Neural cell (in vitro differentiated cells): Measurements from ENCODE around the gene USE1. TPM values are rescaled to one million over a fixed set of nuclear protein-coding genes. Genes with fewer than 3 reads are reported as not detected.

ENCODE experiments used
- H2AFZ ChIP-seq: fragments of 200-600, 300-800 bp; sonication (generic), shearing (Covaris generic); 2 replicates; pipeline ENCODE4 v1.6.0; 2014; ENCODE audit warnings: low read depth, mild to moderate bottlenecking, antibody characterized with exemption, low read length, moderate library complexity
- H3F3A ChIP-seq: fragments of 200-600 bp; shearing (Covaris generic); 2 replicates; pipeline ENCODE4 v1.6.1; 2016; ENCODE audit warnings: mild to moderate bottlenecking, moderate library complexity, mixed read lengths, antibody characterized with exemption, low read length; ENCODE audit not compliant: insufficient read depth, poor library complexity, severe bottlenecking
- H3K27ac ChIP-seq: fragments of 200-600, 300-800 bp; sonication (generic), shearing (Covaris generic); 2 replicates; pipeline ENCODE4 v1.5.1; 2014; ENCODE audit warnings: mild to moderate bottlenecking, low read length, moderate library complexity
- H3K27me3 ChIP-seq: fragments of 300-800, 200-600 bp; sonication (generic), shearing (Covaris generic); 2 replicates; pipeline ENCODE4 v1.6.0; 2014; ENCODE audit warnings: mild to moderate bottlenecking, low read depth, low read length, moderate library complexity; ENCODE audit not compliant: insufficient read depth
- H3K36me3 ChIP-seq: fragments of 300-800, 200-600 bp; sonication (generic), shearing (Covaris generic); 2 replicates; pipeline ENCODE4 v1.5.1; 2014; ENCODE audit warnings: mild to moderate bottlenecking, antibody characterized with exemption, low read length, moderate library complexity; ENCODE audit not compliant: insufficient read depth
- H3K4me2 ChIP-seq: fragments of 300-800, 200-600 bp; sonication (generic), shearing (Covaris generic); 2 replicates; pipeline ENCODE4 v1.6.0; 2014; ENCODE audit warnings: mild to moderate bottlenecking, low read length
- H3K4me3 ChIP-seq: fragments of 300-800, 200-600 bp; sonication (generic), shearing (Covaris generic); 2 replicates; pipeline ENCODE4 v1.5.1; 2014; ENCODE audit warnings: mild to moderate bottlenecking, low read length, moderate library complexity
- H3K79me2 ChIP-seq: fragments of 200-600 bp; shearing (Covaris generic); replicated peaks from 2 replicates; pipeline ENCODE4 v1.6.0; 2014; ENCODE audit warnings: mild to moderate bottlenecking, low read length, moderate library complexity; ENCODE audit not compliant: insufficient read depth
- H3K9ac ChIP-seq: fragments of 300-800, 200-600 bp; sonication (generic), shearing (Covaris generic); 2 replicates; pipeline ENCODE4 v1.6.1; 2016; ENCODE audit warnings: mild to moderate bottlenecking, low read length, mixed read lengths
- H3K9me2 ChIP-seq: fragments of 200-600 bp; shearing (Covaris generic); 2 replicates; pipeline ENCODE4 v1.6.1; 2016; ENCODE audit warnings: mild to moderate bottlenecking, low read length, mixed read lengths; ENCODE audit not compliant: insufficient read depth
- H3K9me3 ChIP-seq: fragments of 200-600, 300-800 bp; sonication (generic), shearing (Covaris generic); 2 replicates; pipeline ENCODE4 v1.6.1; 2016; ENCODE audit warnings: mild to moderate bottlenecking, mixed run types, low read length, moderate library complexity, mixed read lengths
- H4K20me1 ChIP-seq: fragments of 200-600 bp; shearing (Covaris generic); 2 replicates; pipeline ENCODE4 v1.6.1; 2016; ENCODE audit warnings: mild to moderate bottlenecking, mixed run types; ENCODE audit not compliant: insufficient read depth
- CTCF ChIP-seq: fragments of 450-650 bp; IDR thresholded peaks from 2 replicates; pipeline ENCODE4 v1.5.1; 2014; ENCODE audit warnings: antibody characterized with exemption, mild to moderate bottlenecking, moderate library complexity; ENCODE audit not compliant: poor library complexity, severe bottlenecking
- EP300 ChIP-seq: fragments of 450-650 bp; conservative IDR thresholded peaks from 2 replicates; pipeline ENCODE4 v1.6.1; 2014; ENCODE audit warnings: antibody characterized with exemption, mild to moderate bottlenecking, moderate library complexity; ENCODE audit not compliant: poor library complexity, severe bottlenecking
- EZH2 ChIP-seq: fragments of 200-600, 300-800 bp; shearing (Covaris generic), sonication (generic); IDR thresholded peaks from 2 replicates; pipeline ENCODE4 v1.6.1; 2014; ENCODE audit warnings: antibody characterized with exemption, low read length, borderline replicate concordance, mild to moderate bottlenecking; ENCODE audit not compliant: insufficient read depth, poor library complexity, severe bottlenecking
- MXI1 ChIP-seq: fragments of 450-650 bp; conservative IDR thresholded peaks from 2 replicates; pipeline ENCODE4 v1.6.1; 2014; ENCODE audit warnings: antibody characterized with exemption, mild to moderate bottlenecking; ENCODE audit not compliant: poor library complexity, severe bottlenecking
- POLR2AphosphoS5 ChIP-seq: IDR thresholded peaks from 2 replicates; pipeline ENCODE4 v1.6.1; 2012
- RAD21 ChIP-seq: fragments of 450-650 bp; conservative IDR thresholded peaks from 2 replicates; pipeline ENCODE4 v1.6.1; 2014; ENCODE audit warnings: antibody characterized with exemption, mild to moderate bottlenecking, moderate library complexity
- SMC3 ChIP-seq: fragments of 450-650 bp; conservative IDR thresholded peaks from 2 replicates; pipeline ENCODE4 v1.6.1; 2014; ENCODE audit warnings: antibody characterized with exemption, mild to moderate bottlenecking, moderate library complexity; ENCODE audit not compliant: poor library complexity
- TAF1 ChIP-seq: IDR thresholded peaks from 2 replicates; pipeline ENCODE4 v1.6.1; 2012; ENCODE audit warnings: low read depth
- polyA plus RNA-seq: library from polyadenylated mRNA; depleted of rRNA; stranded (reverse); fragments of >200 nt; gene quantifications from 2 replicates; pipeline ENCODE4 v1.2.3, GENCODE V29; 2014
- TF ChIP-seq, protein P1 (sequence below): IDR thresholded peaks from 2 replicates; pipeline ENCODE4 v1.6.1; 2012; ENCODE audit warnings: borderline replicate concordance

USE1 gene
- polyA plus RNA-seq, 1 donor from 2014 or later, result 20.4 TPM

- no peak overlapping the region for H3K27ac ChIP-seq
- H3K36me3 ChIP-seq, result no peaks in the 10 kb centered on the region
- no peaks in the 10 kb centered on the region for H3K9me3 ChIP-seq
- H3K9ac ChIP-seq, result no peak overlapping the region
- TF ChIP-seq SMC3 (no peak), EZH2 (no peak), MXI1 (no peak), TAF1 (no peak), CTCF (no peak), RAD21 (no peak), EP300 (no peak), POLR2AphosphoS5 (no peak)
- TF ChIP-seq, protein P1, sequence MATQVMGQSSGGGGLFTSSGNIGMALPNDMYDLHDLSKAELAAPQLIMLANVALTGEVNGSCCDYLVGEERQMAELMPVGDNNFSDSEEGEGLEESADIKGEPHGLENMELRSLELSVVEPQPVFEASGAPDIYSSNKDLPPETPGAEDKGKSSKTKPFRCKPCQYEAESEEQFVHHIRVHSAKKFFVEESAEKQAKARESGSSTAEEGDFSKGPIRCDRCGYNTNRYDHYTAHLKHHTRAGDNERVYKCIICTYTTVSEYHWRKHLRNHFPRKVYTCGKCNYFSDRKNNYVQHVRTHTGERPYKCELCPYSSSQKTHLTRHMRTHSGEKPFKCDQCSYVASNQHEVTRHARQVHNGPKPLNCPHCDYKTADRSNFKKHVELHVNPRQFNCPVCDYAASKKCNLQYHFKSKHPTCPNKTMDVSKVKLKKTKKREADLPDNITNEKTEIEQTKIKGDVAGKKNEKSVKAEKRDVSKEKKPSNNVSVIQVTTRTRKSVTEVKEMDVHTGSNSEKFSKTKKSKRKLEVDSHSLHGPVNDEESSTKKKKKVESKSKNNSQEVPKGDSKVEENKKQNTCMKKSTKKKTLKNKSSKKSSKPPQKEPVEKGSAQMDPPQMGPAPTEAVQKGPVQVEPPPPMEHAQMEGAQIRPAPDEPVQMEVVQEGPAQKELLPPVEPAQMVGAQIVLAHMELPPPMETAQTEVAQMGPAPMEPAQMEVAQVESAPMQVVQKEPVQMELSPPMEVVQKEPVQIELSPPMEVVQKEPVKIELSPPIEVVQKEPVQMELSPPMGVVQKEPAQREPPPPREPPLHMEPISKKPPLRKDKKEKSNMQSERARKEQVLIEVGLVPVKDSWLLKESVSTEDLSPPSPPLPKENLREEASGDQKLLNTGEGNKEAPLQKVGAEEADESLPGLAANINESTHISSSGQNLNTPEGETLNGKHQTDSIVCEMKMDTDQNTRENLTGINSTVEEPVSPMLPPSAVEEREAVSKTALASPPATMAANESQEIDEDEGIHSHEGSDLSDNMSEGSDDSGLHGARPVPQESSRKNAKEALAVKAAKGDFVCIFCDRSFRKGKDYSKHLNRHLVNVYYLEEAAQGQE, result no peak
- no peak overlapping the region for H2AFZ ChIP-seq
- no peaks in the 10 kb centered on the region for H3F3A ChIP-seq
- no peak overlapping the region for H3K4me3 ChIP-seq
- no peak overlapping the region for H3K4me2 ChIP-seq
- no peaks in the 10 kb centered on the region for H3K27me3 ChIP-seq
- no peaks in the 10 kb centered on the region for H3K9me2 ChIP-seq
- peaks cover 13% of the 10 kb centered on the region for H3K79me2 ChIP-seq
- H4K20me1 ChIP-seq, result no peaks in the 10 kb centered on the region
Measured at GRCh38 chr19:17249887-17250548, 34.9 kb downstream of the USE1 start.

- Histone ChIP-seq H3K27ac (no peak overlapping the region), H4K20me1 (no peaks in the 10 kb centered on the region), H3K4me2 (no peak overlapping the region), H3K36me3 (no peaks in the 10 kb centered on the region), H3K9me3 (peaks cover 7% of the 10 kb centered on the region), H3K27me3 (no peaks in the 10 kb centered on the region), H3F3A (no peaks in the 10 kb centered on the region), H3K9ac (no peak overlapping the region), H3K9me2 (no peaks in the 10 kb centered on the region), H2AFZ (no peak overlapping the region), H3K4me3 (no peak overlapping the region), H3K79me2 (no peaks in the 10 kb centered on the region)
- TF ChIP-seq EZH2 (no peak), TAF1 (no peak), MXI1 (no peak), EP300 (no peak), CTCF (no peak), SMC3 (no peak)
- TF ChIP-seq, protein P1, result no peak
Measured at GRCh38 chr19:17254636-17255035, 39.5 kb downstream of the USE1 start.
